Amygdala (tissue), 56 donors: Measurements from ENCODE around the gene RIOK3.
"Not testable (repeated sequence)": the region's sequence is repeated elsewhere in the genome, so short reads cannot be mapped to it uniquely, and the experiment has no call there.

Source experiments
- DNase-seq, 56 donors: peaks; one replicate each; lab custom pipeline; 2025; lab: John Stamatoyannopoulos, UW

The RIOK3 gene

GRCh38 chr18:23450022-23450421, 3.1 kb upstream of the RIOK3 start:
- DNase-seq: no peak

- no peak for DNase-seq
Observed at GRCh38 chr18:23451011-23451410, 2.1 kb upstream of the RIOK3 start.

- no peak for DNase-seq
Observed at GRCh38 chr18:23451491-23451890, 1.6 kb upstream of the RIOK3 start.

GRCh38 chr18:23452347-23452727, 750 bp upstream of the RIOK3 start:
- DNase-seq: no peak

- peak in 1 of 56 donors; percentile 41 for DNase-seq
Observed at GRCh38 chr18:23453680-23454058, 582 bp downstream of the RIOK3 start.

GRCh38 chr18:23456835-23457234, 3.7 kb downstream of the RIOK3 start:
- DNase-seq: no peak

GRCh38 chr18:23458830-23459529, 5.9 kb downstream of the RIOK3 start:
- DNase-seq: no peak

GRCh38 chr18:23459530-23459921, 6.4 kb downstream of the RIOK3 start:
- no peak for DNase-seq

GRCh38 chr18:23460285-23461273, 7.5 kb downstream of the RIOK3 start:
- DNase-seq: no peak

- no peak for DNase-seq
Observed at GRCh38 chr18:23462876-23463275, 9.8 kb downstream of the RIOK3 start.

GRCh38 chr18:23468753-23469459, 15.8 kb downstream of the RIOK3 start:
- no peak for DNase-seq

- DNase-seq: no peak
Observed at GRCh38 chr18:23470620-23471387, 17.7 kb downstream of the RIOK3 start.

GRCh38 chr18:23471486-23471885, 18.4 kb downstream of the RIOK3 start:
- no peak for DNase-seq

GRCh38 chr18:23479829-23480505, 26.9 kb downstream of the RIOK3 start:
- DNase-seq: no peak

GRCh38 chr18:23484561-23485182, 31.6 kb downstream of the RIOK3 start:
- DNase-seq: no peak

- DNase-seq: no peak
Observed at GRCh38 chr18:23485386-23485785, 32.3 kb downstream of the RIOK3 start.

- no peak for DNase-seq
Observed at GRCh38 chr18:23487738-23488570, 34.9 kb downstream of the RIOK3 start.

GRCh38 chr18:23489586-23489985, 36.5 kb downstream of the RIOK3 start:
- DNase-seq: not testable (repeated sequence)
